ENCODE results near the gene XK. TPM values are rescaled to one million over a fixed set of nuclear protein-coding genes. Genes with fewer than 3 reads are reported as not detected.

The XK gene
- total RNA-seq, 1 donor from 2014 or later, result 0.11 TPM

- ChIA-PET CTCF (no interaction called here), POLR2A (no interaction called here)
- ATAC-seq (ENCODE audit: low read depth) (no peak), DNase-seq (no peak)
- intact Hi-C loops (cut with micrococcal nuclease), result no loop called here
- H3K9me3 Mint-ChIP-seq, result no peaks in the 10 kb centered on the region
- no peaks in the 10 kb centered on the region for H3K36me3 Mint-ChIP-seq (ENCODE audit: low read depth)
- no peak for TF ChIP-seq CTCF (IDR thresholded peaks at IDR 0.05)
- no peaks in the 10 kb centered on the region for H3K27me3 Mint-ChIP-seq
- no peak overlapping the region for H3K27ac Mint-ChIP-seq
- no peak overlapping the region for H3K4me3 Mint-ChIP-seq
- H3K4me1 Mint-ChIP-seq, result no peaks in the 10 kb centered on the region
These were observed 16.0 kb downstream of the XK start for GRCh38 chrX:37701588-37701987.

- ChIA-PET CTCF (no interaction called here), POLR2A (no interaction called here)
- TF ChIP-seq CTCF (IDR thresholded peaks at IDR 0.05), result no peak
- no peak for DNase-seq
- no peaks in the 10 kb centered on the region for H3K9me3 Mint-ChIP-seq
- H3K4me1 Mint-ChIP-seq, result no peaks in the 10 kb centered on the region
- no peak for ATAC-seq (ENCODE audit: low read depth)
- H3K27me3 Mint-ChIP-seq, result no peaks in the 10 kb centered on the region
- intact Hi-C loops (cut with micrococcal nuclease), result no loop called here
- no peak overlapping the region for H3K27ac Mint-ChIP-seq
- H3K4me3 Mint-ChIP-seq, result no peak overlapping the region
- no peaks in the 10 kb centered on the region for H3K36me3 Mint-ChIP-seq (ENCODE audit: low read depth)
These were observed 26.4 kb downstream of the XK start for GRCh38 chrX:37711991-37712390.

- Mint-ChIP-seq H3K4me1 (no peaks in the 10 kb centered on the region), H3K27me3 (no peaks in the 10 kb centered on the region), H3K9me3 (no peaks in the 10 kb centered on the region), H3K27ac (no peak overlapping the region), H3K36me3 (ENCODE audit: low read depth) (no peaks in the 10 kb centered on the region), H3K4me3 (no peak overlapping the region)
- no peak for TF ChIP-seq CTCF (IDR thresholded peaks at IDR 0.05)
- intact Hi-C loops (cut with micrococcal nuclease), result no loop called here
- ChIA-PET CTCF (no interaction called here), POLR2A (no interaction called here)
- DNase-seq (no peak), ATAC-seq (ENCODE audit: low read depth) (no peak)
These were observed 26.9 kb downstream of the XK start for GRCh38 chrX:37712458-37712857.

- no peaks in the 10 kb centered on the region for H3K27me3 Mint-ChIP-seq
- ATAC-seq (ENCODE audit: low read depth), result no peak
- intact Hi-C loops (cut with micrococcal nuclease), result no loop called here
- ChIA-PET POLR2A (no interaction called here), CTCF (no interaction called here)
- TF ChIP-seq CTCF (IDR thresholded peaks at IDR 0.05), result no peak
- H3K27ac Mint-ChIP-seq, result no peak overlapping the region
- no peak overlapping the region for H3K4me3 Mint-ChIP-seq
- H3K9me3 Mint-ChIP-seq, result peaks cover 3% of the 10 kb centered on the region
- no peaks in the 10 kb centered on the region for H3K36me3 Mint-ChIP-seq (ENCODE audit: low read depth)
- no peaks in the 10 kb centered on the region for H3K4me1 Mint-ChIP-seq
- no peak for DNase-seq
These were observed 28.9 kb downstream of the XK start for GRCh38 chrX:37714479-37714878.

- intact Hi-C loops (cut with micrococcal nuclease), result no loop called here
- H3K4me3 Mint-ChIP-seq, result no peak overlapping the region
- TF ChIP-seq CTCF (IDR thresholded peaks at IDR 0.05), result no peak
- no peaks in the 10 kb centered on the region for H3K36me3 Mint-ChIP-seq (ENCODE audit: low read depth)
- H3K4me1 Mint-ChIP-seq, result no peaks in the 10 kb centered on the region
- ChIA-PET CTCF (no interaction called here), POLR2A (no interaction called here)
- H3K27ac Mint-ChIP-seq, result no peak overlapping the region
- H3K9me3 Mint-ChIP-seq, result peaks cover 3% of the 10 kb centered on the region
- no peak for DNase-seq
- H3K27me3 Mint-ChIP-seq, result no peaks in the 10 kb centered on the region
- no peak for ATAC-seq (ENCODE audit: low read depth)
These were observed 31.0 kb downstream of the XK start for GRCh38 chrX:37716602-37717001.
